ENCODE data around the gene CDC42BPA.

Gene CDC42BPA

GRCh38 chr1:226940029-226940805, 378.1 kb downstream of the CDC42BPA start, which contains the start of gene COQ8A:
COQ8A (plus strand) TSS chr1:226940294; CDS start chr1:226961386, 21,092 bp downstream.
- DNase-seq, result peak; percentile 99

All from CD4-positive, alpha-beta T cell treated with Interleukin-21 for 1 hour (primary cell).